GM12878 (cell line): ENCODE measurements around the gene TP73. TPM values are rescaled to one million over a fixed set of nuclear protein-coding genes. Genes with fewer than 3 reads are reported as not detected.

Experiments
- ATAC-seq: fragments of 200-7000 bp; cut with Tn5 transposase; 3 replicates; pipeline ENCODE4 v1.9.1; 2020; ENCODE audit warnings: mild to moderate bottlenecking, moderate library complexity
- BruUV-seq: library from RNA; stranded (reverse); fragments of 400-500 nt; replicated peaks from 2 replicates; lab custom pipeline; 2021; lab: Mats Ljungman, UMichigan
- CTCF ChIA-PET: fragments of 300-600 bp; sonication (Branson Sonifier 250); formaldehyde crosslinking; extraction: SDS; loops from one replicate; lab custom pipeline; 2021; ENCODE audit warnings: inconsistent platforms; lab: Yijun Ruan, JAX
- POLR2A ChIA-PET: fragments of 350-600 bp; formaldehyde crosslinking; extraction: SDS; loops from one replicate; lab custom pipeline; 2021; ENCODE audit warnings: inconsistent platforms; lab: Charles Lee
- RAD21 ChIA-PET: fragments of 300-600 bp; sonication (Branson Sonifier 250); formaldehyde crosslinking; loops from one replicate; lab custom pipeline; 2023; ENCODE audit warnings: antibody characterized with exemption; ENCODE audit not compliant: unreplicated experiment; lab: Charles Lee
- SMC1A ChIA-PET: fragments of 300-600 bp; sonication (Branson Sonifier 250); formaldehyde crosslinking; loops from one replicate; lab custom pipeline; 2023; ENCODE audit not compliant: unreplicated experiment, uncharacterized antibody; lab: Charles Lee
- DNase-seq: peaks from one replicate; pipeline ENCODE4 v3.0.0-alpha.2; 2011; ENCODE audit warnings: low read depth, low spot score
- FAIRE-seq: peaks from 3 replicates; lab custom pipeline; 2011; peaks lifted over from hg19 to GRCh38; lab: Jason Lieb, UNC
- H2AFZ ChIP-seq: 2 replicates; pipeline ENCODE4 v1.6.0; 2011; ENCODE audit warnings: low read depth, low read length, control low read depth; ENCODE audit not compliant: control insufficient read depth
- H3K27ac ChIP-seq: 2 replicates; pipeline ENCODE4 v1.5.1; 2011; ENCODE audit warnings: control low read depth; ENCODE audit not compliant: control insufficient read depth, insufficient read depth
- H3K27me3 ChIP-seq, 2 experiments: replicated peaks in 1 of 2; 2 replicates each; pipeline versions ENCODE4 v1.6.0 to v1.6.1; 2011; ENCODE audit warnings: low read length in 1 of 2; ENCODE audit not compliant: control insufficient read depth in 2 of 2, insufficient read depth in 2 of 2
- H3K36me3 ChIP-seq, 2 experiments: 2 replicates each; pipeline ENCODE4 v1.5.1; 2011; ENCODE audit warnings: low read length in 1 of 2; ENCODE audit not compliant: control insufficient read depth in 2 of 2, insufficient read depth in 2 of 2
- H3K4me1 ChIP-seq: 2 replicates; pipeline ENCODE4 v1.6.1; 2011; ENCODE audit warnings: mild to moderate bottlenecking, low read length, moderate library complexity, mixed read lengths; ENCODE audit not compliant: control insufficient read depth, insufficient read depth
- H3K4me2 ChIP-seq: 2 replicates; pipeline ENCODE4 v1.6.0; 2011; ENCODE audit warnings: control low read depth; ENCODE audit not compliant: control insufficient read depth, insufficient read depth
- H3K4me3 ChIP-seq: fragments of 200-600 bp; sonication (generic); 2 replicates; pipeline ENCODE4 v1.5.1; 2016
- H3K79me2 ChIP-seq: 2 replicates; pipeline ENCODE4 v1.6.0; 2011; ENCODE audit warnings: low read length; ENCODE audit not compliant: control insufficient read depth, insufficient read depth
- H3K9ac ChIP-seq: 2 replicates; pipeline ENCODE4 v1.8.0; 2011; ENCODE audit warnings: low read length, control low read depth, mixed read lengths; ENCODE audit not compliant: control insufficient read depth, insufficient read depth
- H3K9me3 ChIP-seq: replicated peaks from 3 replicates; pipeline ENCODE4 v1.5.1; 2011; ENCODE audit warnings: mild to moderate bottlenecking, low read length; ENCODE audit not compliant: control insufficient read depth, insufficient read depth
- H4K20me1 ChIP-seq: 2 replicates; pipeline ENCODE4 v1.6.0; 2011; ENCODE audit not compliant: control insufficient read depth, insufficient read depth
- ATF7 ChIP-seq: fragments of 450-650 bp; IDR thresholded peaks from 2 replicates; pipeline ENCODE4 v1.6.1; 2016; ENCODE audit warnings: low read depth, mild to moderate bottlenecking
- BCL3 ChIP-seq: IDR thresholded peaks from 2 replicates; pipeline ENCODE4 v1.6.1; 2011; ENCODE audit warnings: borderline replicate concordance, low read depth, mild to moderate bottlenecking, moderate library complexity, low read length; ENCODE audit not compliant: insufficient read depth, poor library complexity, severe bottlenecking
- PBX3 ChIP-seq: IDR thresholded peaks from 2 replicates; pipeline ENCODE4 v1.6.1; 2011; ENCODE audit warnings: mild to moderate bottlenecking, low read depth, low read length, moderate library complexity; ENCODE audit not compliant: insufficient replicate concordance
- TCF3 ChIP-seq: IDR thresholded peaks from 2 replicates; pipeline ENCODE4 v1.6.1; 2012; ENCODE audit warnings: low read depth, mild to moderate bottlenecking, low read length, borderline replicate concordance; ENCODE audit not compliant: insufficient read depth
- ZBTB33 ChIP-seq: fragments of 450-650 bp; IDR thresholded peaks from 2 replicates; pipeline ENCODE4 v1.6.1; 2017; ENCODE audit warnings: mild to moderate bottlenecking
- WGBS: methylation state at CpG from one replicate; pipeline ENCODE4 v1.1.6; 2016; ENCODE audit warnings: low lambda C conversion rate; ENCODE audit not compliant: insufficient replicate concordance, insufficient coverage; ENCODE audit errors: missing lambda C conversion rate; 5-methylcytosine and 5-hydroxymethylcytosine counted together
- in situ Hi-C: fragments of 300-500 bp; cut with MboI; formaldehyde crosslinking; loops from 9 replicates; pipeline ENCODE4 v1.14.3; 2018; ENCODE audit warnings: mixed read lengths
- intact Hi-C: fragments of 100-400 bp; cut with micrococcal nuclease; formaldehyde crosslinking; loops from one replicate; pipeline ENCODE4 v1.14.2; 2022; ENCODE audit not compliant: unreplicated experiment
- polyA plus RNA-seq, 11 experiments: library from polyadenylated mRNA; depleted of rRNA in 4 of 11; unstranded in 6 of 11; stranded (reverse) in 5 of 11; fragments of >200 nt; fragmentation: Nextera tagmentation in 4 of 11; fragmentation: Illumina TruSeq in 1 of 11; extraction: Ambion mirVana in 4 of 11; extraction: Trizol in 1 of 11; gene quantifications; 1 replicate in 1 of 11; 2 replicates in 10 of 11; pipeline versions ENCODE4 v1.2.1 to v1.2.3, GENCODE V29; 2011 to 2016; ENCODE audit warnings: inconsistent platforms in 2 of 11, missing spikeins in 2 of 11, low read depth in 1 of 11
- total RNA-seq, 4 experiments: library from RNA; depleted of rRNA in 3 of 4; stranded (reverse); fragments of >200 nt in 3 of 4; fragmentation: Illumina TruSeq in 1 of 4; extraction: Trizol in 1 of 4; gene quantifications; 2 replicates each; pipeline versions ENCODE4 v1.2.1 to v1.2.3, GENCODE V29; 2013 to 2021

TP73 gene
- total and polyA plus RNA-seq, 10 of the 15 experiments (the other 5 are each of a cell fraction or from before 2014, with no cell fraction given), result 0.08 to 54.2 (median 14.9) TPM

GRCh38 chr1:3691421-3692204, 39.3 kb downstream of the TP73 start:
- DNase-seq, result no peak
- H2AFZ ChIP-seq, result no peak overlapping the region
- no peak overlapping the region for H3K9ac ChIP-seq
- FAIRE-seq, result no peak
- H3K36me3 ChIP-seq, result peaks cover 0 to 18% of the 10 kb centered on the region in 2 experiments; a peak in 3 of 4 replicates
- TF ChIP-seq ATF7 (no peak), PBX3 (peak; percentile 45), ZBTB33 (no peak), BCL3 (peak; percentile 97), TCF3 (peak; percentile 48; the same call in 1 of the 2 replicates)
- intact Hi-C loops (no loop called here), in situ Hi-C loops (no loop called here)
- no peak overlapping the region for H3K4me2 ChIP-seq
- BruUV-seq, result no TSS peak
- H3K9me3 ChIP-seq, result no peaks in the 10 kb centered on the region
- SMC1A ChIA-PET, result no interaction called here
- no peak overlapping the region for H3K27ac ChIP-seq
- no peak overlapping the region for H3K4me3 ChIP-seq
- no peaks in the 10 kb centered on the region for H3K79me2 ChIP-seq
- RAD21 ChIA-PET, result no interaction called here
- H3K4me1 ChIP-seq, result peaks cover 10% of the 10 kb centered on the region
- POLR2A ChIA-PET, result no interaction called here
- H4K20me1 ChIP-seq, result no peaks in the 10 kb centered on the region
- no peak for ATAC-seq
- CTCF ChIA-PET, result interaction anchor here (1.0 kb wide), 1 partner anchor 33 kb away, joined by 3 read pairs; no protein-coding TSS in a partner anchor
- 69% methylated on average over 24 of the region's 24 CpGs for WGBS
- H3K27me3 ChIP-seq, result no peaks in the 10 kb centered on the region
